Body of pancreas (tissue), 4 donors: ENCODE measurements around the gene TRIOBP. TPM values are rescaled to one million over a fixed set of nuclear protein-coding genes. Genes with fewer than 3 reads are reported as not detected.
A peak's percentile ranks its signal among the peaks of the same experiment; 100 is the strongest.

Experiments
- ATAC-seq: fragments of 150-250 bp; one replicate; pipeline ENCODE4 v1.9.1; 2016
- DNase-seq, 4 donors: peaks; one replicate each; pipeline ENCODE4 v3.0.0-alpha.2; 2019
- H3K27ac ChIP-seq, 4 donors: fragments of 200-600 bp; sonication (generic); 1 replicate in 3 of 4; 2 replicates in 1 of 4; pipeline versions ENCODE4 v1.5.1 to v1.6.1; 2016 to 2019; ENCODE audit warnings: mild to moderate bottlenecking in 1 of 4, mixed read lengths in 1 of 4, moderate library complexity in 1 of 4
- H3K27me3 ChIP-seq, 2 donors: fragments of 200-600 bp; sonication (generic); one replicate each; pipeline ENCODE4 v1.6.0; 2016; ENCODE audit warnings: mild to moderate bottlenecking in 1 of 2
- H3K36me3 ChIP-seq, 2 donors: fragments of 200-600 bp; sonication (generic); replicated peaks in 1 of 2; 2 replicates each; pipeline ENCODE4 v1.5.1; 2016; ENCODE audit warnings: low read depth in 2 of 2; ENCODE audit not compliant: insufficient read depth in 1 of 2
- H3K4me1 ChIP-seq: fragments of 200-600 bp; sonication (generic); one replicate; pipeline ENCODE4 v1.6.0; 2016
- H3K4me3 ChIP-seq, 2 donors: fragments of 200-600 bp; sonication (generic); 1 replicate in 1 of 2; 2 replicates in 1 of 2; pipeline ENCODE4 v1.5.1; 2016 to 2019
- H3K9me3 ChIP-seq, 3 donors: fragments of 200-600 bp; sonication (generic); 1 replicate in 2 of 3; 2 replicates in 1 of 3; pipeline ENCODE4 v1.5.1; 2016
- POLR2A ChIP-seq, 3 donors: fragments of 450-650 bp; IDR thresholded peaks; one replicate each; pipeline ENCODE4 v1.6.1; 2016; ENCODE audit warnings: antibody characterized with exemption in 3 of 3, mild to moderate bottlenecking in 2 of 3
- WGBS, 2 donors: methylation state at CpG; one replicate each; pipeline ENCODE4 v1.1.5; 2017; 5-methylcytosine and 5-hydroxymethylcytosine counted together
- intact Hi-C: fragments of 100-400 bp; cut with DNase I; formaldehyde crosslinking; loops from one replicate; pipeline ENCODE4 v1.15.1; 2023
- total RNA-seq, 2 donors: library from RNA; depleted of rRNA; stranded (reverse); fragments of >200 nt; gene quantifications; one replicate each; pipeline ENCODE4 v1.1.0, GENCODE V29; 2016
- TF ChIP-seq, protein P1 (sequence below), 7 experiments: fragments of 450-650 bp in 4 of 7; fragments of 200-600 bp in 3 of 7; sonication (generic) in 3 of 7; IDR thresholded peaks; one replicate each; pipeline ENCODE4 v1.5.1; 2016 to 2019; ENCODE audit warnings: antibody characterized with exemption in 7 of 7

The TRIOBP gene
- total RNA-seq, 2 donors from 2014 or later, result 65.6 to 76.5 TPM

DNA sequence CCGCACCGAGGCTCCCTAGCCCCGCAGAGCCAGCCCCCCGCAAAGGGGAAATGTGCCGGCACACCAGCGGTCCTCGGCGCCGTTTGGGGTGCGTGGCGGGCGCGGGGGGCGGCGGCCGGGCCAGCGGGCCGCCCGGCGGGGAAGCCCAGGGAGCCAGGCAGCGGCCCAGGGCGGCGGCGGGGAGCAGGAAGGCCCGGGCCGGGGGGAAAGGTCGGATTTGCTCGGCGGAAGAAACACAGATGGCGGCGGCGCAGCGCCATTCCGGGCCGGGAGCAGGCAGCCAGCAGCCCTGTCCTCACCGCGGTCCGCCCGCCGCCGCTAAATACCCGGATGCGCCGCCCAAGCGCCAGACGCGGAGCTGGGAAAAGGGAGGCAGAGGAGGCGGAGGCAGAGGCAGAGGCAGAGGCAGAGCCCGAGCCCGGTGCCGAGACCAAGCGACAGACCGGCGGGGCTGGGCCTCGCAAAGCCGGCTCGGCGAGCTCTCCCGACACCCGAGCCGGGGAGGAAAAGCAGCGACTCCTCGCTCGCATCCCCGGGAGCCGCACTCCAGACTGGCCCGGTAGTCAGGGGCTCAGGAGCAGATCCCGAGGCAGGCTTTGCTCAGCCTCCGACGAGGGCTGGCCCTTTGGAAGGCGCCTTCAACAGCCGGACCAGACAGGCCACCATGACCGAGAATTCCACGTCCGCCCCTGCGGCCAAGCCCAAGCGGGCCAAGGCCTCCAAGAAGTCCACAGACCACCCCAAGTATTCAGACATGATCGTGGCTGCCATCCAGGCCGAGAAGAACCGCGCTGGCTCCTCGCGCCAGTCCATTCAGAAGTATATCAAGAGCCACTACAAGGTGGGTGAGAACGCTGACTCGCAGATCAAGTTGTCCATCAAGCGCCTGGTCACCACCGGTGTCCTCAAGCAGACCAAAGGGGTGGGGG, 108.3 kb downstream of the TRIOBP start:
- Histone ChIP-seq H3K4me1 (peaks cover 60% of the 10 kb centered on the region), H3K27ac (peak overlapping the region; percentile 87 to 92 (median 92)), H3K4me3 (peak overlapping the region in 1 of 2 donors; percentile 52), H3K27me3 (no peaks in the 10 kb centered on the region), H3K36me3 (no peaks in the 10 kb centered on the region), H3K9me3 (no peaks in the 10 kb centered on the region)
- intact Hi-C loops, result no loop called here
- ATAC-seq, result peak; percentile 55
- TF ChIP-seq, protein P1, sequence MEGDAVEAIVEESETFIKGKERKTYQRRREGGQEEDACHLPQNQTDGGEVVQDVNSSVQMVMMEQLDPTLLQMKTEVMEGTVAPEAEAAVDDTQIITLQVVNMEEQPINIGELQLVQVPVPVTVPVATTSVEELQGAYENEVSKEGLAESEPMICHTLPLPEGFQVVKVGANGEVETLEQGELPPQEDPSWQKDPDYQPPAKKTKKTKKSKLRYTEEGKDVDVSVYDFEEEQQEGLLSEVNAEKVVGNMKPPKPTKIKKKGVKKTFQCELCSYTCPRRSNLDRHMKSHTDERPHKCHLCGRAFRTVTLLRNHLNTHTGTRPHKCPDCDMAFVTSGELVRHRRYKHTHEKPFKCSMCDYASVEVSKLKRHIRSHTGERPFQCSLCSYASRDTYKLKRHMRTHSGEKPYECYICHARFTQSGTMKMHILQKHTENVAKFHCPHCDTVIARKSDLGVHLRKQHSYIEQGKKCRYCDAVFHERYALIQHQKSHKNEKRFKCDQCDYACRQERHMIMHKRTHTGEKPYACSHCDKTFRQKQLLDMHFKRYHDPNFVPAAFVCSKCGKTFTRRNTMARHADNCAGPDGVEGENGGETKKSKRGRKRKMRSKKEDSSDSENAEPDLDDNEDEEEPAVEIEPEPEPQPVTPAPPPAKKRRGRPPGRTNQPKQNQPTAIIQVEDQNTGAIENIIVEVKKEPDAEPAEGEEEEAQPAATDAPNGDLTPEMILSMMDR (IDR thresholded peaks at IDR 0.05), result no peak
- TF ChIP-seq POLR2A (IDR thresholded peaks at IDR 0.05), result peak; percentile 93 to 98 (median 97)
- peak; percentile 90 to 93 (median 92) for DNase-seq
- 1 to 16% methylated on average over 8 to 79 of the region's 87 CpGs for WGBS, 2 donors

DNA sequence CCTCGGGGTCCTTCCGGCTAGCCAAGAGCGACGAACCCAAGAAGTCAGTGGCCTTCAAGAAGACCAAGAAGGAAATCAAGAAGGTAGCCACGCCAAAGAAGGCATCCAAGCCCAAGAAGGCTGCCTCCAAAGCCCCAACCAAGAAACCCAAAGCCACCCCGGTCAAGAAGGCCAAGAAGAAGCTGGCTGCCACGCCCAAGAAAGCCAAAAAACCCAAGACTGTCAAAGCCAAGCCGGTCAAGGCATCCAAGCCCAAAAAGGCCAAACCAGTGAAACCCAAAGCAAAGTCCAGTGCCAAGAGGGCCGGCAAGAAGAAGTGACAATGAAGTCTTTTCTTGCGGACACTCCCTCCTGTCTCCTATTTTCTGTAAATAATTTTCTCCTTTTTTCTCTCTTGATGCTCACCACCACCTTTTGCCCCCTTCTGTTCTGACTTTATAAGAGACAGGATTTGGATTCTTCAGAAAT, 109.0 kb downstream of the TRIOBP start:
- peaks cover 67% of the 10 kb centered on the region for H3K4me1 ChIP-seq
- H3K4me3 ChIP-seq, result peak overlapping the region in 1 of 2 donors; percentile 52
- H3K9me3 ChIP-seq, result no peaks in the 10 kb centered on the region
- WGBS, 2 donors, result 16 to 24% methylated on average over 10 of the region's 10 CpGs
- no peaks in the 10 kb centered on the region for H3K36me3 ChIP-seq
- peak overlapping the region; percentile 87 to 92 (median 92) for H3K27ac ChIP-seq
- no peaks in the 10 kb centered on the region for H3K27me3 ChIP-seq
- DNase-seq, result no peak
- intact Hi-C loops, result no loop called here
- ATAC-seq, result no peak
- TF ChIP-seq, protein P1 (IDR thresholded peaks at IDR 0.05), result no peak
- no peak for TF ChIP-seq POLR2A (IDR thresholded peaks at IDR 0.05)

DNA sequence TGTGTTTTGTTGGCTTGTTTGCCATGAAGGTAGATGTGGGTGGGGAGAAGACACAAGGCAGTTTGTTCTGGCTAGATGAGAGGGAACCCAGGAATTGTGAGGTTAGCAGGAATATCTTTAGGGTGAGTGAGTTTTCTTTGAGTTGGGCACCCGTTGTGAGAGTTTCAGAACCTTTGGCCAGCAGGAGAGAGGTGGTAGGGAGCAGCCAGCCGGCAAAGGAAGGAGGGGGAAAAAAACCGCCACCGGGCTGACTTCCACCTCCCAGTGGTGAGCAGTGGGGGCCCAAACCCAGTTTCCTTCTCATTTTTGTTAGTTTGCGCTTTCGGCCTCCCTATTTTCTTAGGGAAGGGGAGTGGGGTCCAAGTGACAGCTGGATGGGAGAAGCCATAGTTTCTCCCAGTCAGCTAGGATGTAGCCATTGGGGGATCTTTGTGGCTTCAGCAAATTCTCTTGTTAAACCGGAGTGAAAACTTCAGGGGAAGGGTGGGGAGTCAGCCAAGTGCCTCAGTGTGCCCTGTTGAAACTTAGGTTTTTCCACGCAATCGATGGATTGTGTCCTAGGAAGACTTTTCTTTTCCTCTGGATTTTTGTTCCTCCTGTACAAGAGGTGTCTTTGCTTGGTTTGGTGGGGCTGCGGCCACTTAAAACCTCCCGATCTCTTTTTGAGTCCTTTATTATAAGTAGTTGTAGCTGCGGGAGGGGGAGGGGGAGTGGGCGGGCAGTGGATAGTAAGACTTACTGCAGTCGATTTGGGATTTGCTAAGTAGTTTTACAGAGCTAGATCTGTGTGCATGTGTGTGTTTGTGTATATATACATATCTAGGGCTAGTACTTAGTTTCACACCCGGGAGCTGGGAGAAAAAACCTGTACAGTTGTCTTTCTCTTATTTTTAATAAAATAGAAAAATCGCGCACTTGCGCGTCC, 109.8 kb downstream of the TRIOBP start:
- 0 to 1% methylated on average over 17 to 19 of the region's 19 CpGs for WGBS, 2 donors
- TF ChIP-seq, protein P1 (IDR thresholded peaks at IDR 0.05), result peak in 3 of 7 experiments; percentile 19 to 27 (median 21)
- TF ChIP-seq POLR2A (IDR thresholded peaks at IDR 0.05), result peak in 1 of 3 donors; percentile 21
- peak in 3 of 4 donors; percentile 43 to 64 (median 49) for DNase-seq
- no peak for ATAC-seq
- Histone ChIP-seq H3K9me3 (no peaks in the 10 kb centered on the region), H3K4me3 (peak overlapping the region; percentile 3 to 52), H3K27me3 (no peaks in the 10 kb centered on the region), H3K4me1 (peaks cover 71% of the 10 kb centered on the region), H3K27ac (peak overlapping the region; percentile 49 to 92 (median 89)), H3K36me3 (no peaks in the 10 kb centered on the region)
- intact Hi-C loops, result no loop called here

DNA sequence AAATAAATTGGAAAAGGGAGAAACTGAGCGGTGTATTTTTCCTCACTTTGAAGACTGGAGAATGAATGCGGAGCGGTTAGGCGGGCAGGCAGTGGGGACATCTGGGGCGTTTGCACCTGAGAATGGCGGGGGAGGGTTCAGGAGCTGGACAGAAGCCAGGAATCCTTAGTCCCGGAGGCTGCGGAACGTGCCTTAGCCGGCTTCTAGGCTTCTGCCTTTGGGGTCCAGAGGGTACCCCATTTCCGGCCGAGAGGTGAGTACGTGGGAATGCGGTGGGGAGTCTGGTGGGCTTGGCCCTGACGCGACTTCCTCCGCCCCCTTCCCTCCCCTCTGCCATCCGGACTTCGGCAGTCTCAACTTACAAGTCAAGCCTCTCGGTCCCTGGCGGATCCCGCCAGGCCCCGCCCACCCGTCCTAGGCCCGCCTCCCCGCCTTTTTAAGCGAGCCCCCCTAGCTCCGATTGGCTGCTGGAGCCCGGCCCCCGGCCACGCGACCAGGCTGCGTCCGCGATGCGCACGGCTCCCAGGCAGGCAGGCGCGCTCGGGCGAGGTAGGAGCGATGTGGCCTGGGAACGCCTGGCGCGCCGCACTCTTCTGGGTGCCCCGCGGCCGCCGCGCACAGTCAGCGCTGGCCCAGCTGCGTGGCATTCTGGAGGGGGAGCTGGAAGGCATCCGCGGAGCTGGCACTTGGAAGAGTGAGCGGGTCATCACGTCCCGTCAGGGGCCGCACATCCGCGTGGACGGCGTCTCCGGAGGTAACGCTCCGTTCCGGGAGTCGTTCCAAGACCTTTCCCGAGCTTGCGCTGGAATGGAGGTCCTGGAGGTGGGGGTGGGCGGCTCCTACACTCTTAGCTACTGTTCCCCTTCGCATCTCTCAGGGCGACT, 110.8 kb downstream of the TRIOBP start, which contains the start of gene GCAT:
Gene GCAT (plus strand): TSS at position 525 of the 884 bp plus-strand sequence. CDS start 34 bp downstream, at position 559.
- H3K36me3 ChIP-seq, result no peaks in the 10 kb centered on the region
- intact Hi-C loops, result no loop called here
- no peaks in the 10 kb centered on the region for H3K9me3 ChIP-seq
- DNase-seq (peak; percentile 97 to 98 (median 97)), ATAC-seq (peak; percentile 81)
- TF ChIP-seq POLR2A (IDR thresholded peaks at IDR 0.05), result peak; percentile 80 to 88 (median 86)
- TF ChIP-seq, protein P1 (IDR thresholded peaks at IDR 0.05), result peak in 1 of 7 experiments; percentile 3
- peak within 1 kb of the TSS; percentile 68 to 92 (median 89) for H3K27ac ChIP-seq
- 0% methylated on average over 10 to 73 of the region's 73 CpGs for WGBS, 2 donors
- H3K27me3 ChIP-seq, result no peaks in the 10 kb centered on the region
- peak within 1 kb of the TSS; percentile 14 to 52 for H3K4me3 ChIP-seq
- H3K4me1 ChIP-seq, result peaks cover 70% of the 10 kb centered on the region
